IMR-90 (cell line): ENCODE results near the gene HLA-DOB. TPM values are rescaled to one million over a fixed set of nuclear protein-coding genes. Genes with fewer than 3 reads are reported as not detected.

Experiments used
- ATAC-seq: fragments of 200-7000 bp; cut with Tn5 transposase; 2 replicates; pipeline ENCODE4 v1.9.1; 2020; ENCODE audit warnings: low read depth, mild to moderate bottlenecking, moderate library complexity
- BruUV-seq: library from RNA; stranded (reverse); fragments of 400-500 nt; replicated peaks from 2 replicates; lab custom pipeline; 2021; lab: Mats Ljungman, UMichigan
- CTCF ChIA-PET: fragments of 300-600 bp; formaldehyde crosslinking; extraction: SDS; loops from one replicate; lab custom pipeline; 2021; ENCODE audit warnings: antibody characterized with exemption; lab: Yijun Ruan, JAX
- POLR2A ChIA-PET: fragments of 300-600 bp; sonication (Branson Sonifier 250); formaldehyde crosslinking; loops from one replicate; lab custom pipeline; 2022; ENCODE audit warnings: antibody characterized with exemption; ENCODE audit not compliant: unreplicated experiment; lab: Charles Lee
- DNase-seq: peaks from one replicate; pipeline ENCODE4 v3.0.0; 2013
- H2AFZ ChIP-seq: replicated peaks from 2 replicates; pipeline ENCODE3; 2013; ENCODE audit warnings: low read length, mild to moderate bottlenecking; ENCODE audit not compliant: poor library complexity
- H2AK5ac ChIP-seq: 2 replicates; pipeline ENCODE4 v1.6.1; 2013; ENCODE audit warnings: low read depth, low read length, inconsistent platforms
- H2AK9ac ChIP-seq: replicated peaks from 2 replicates; pipeline ENCODE3; 2013; ENCODE audit warnings: mild to moderate bottlenecking, low read depth, low read length, moderate library complexity; ENCODE audit not compliant: poor library complexity
- H2BK120ac ChIP-seq: 2 replicates; pipeline ENCODE4 v1.6.1; 2013; ENCODE audit warnings: low read depth, low read length, inconsistent platforms
- H2BK15ac ChIP-seq: 3 replicates; pipeline ENCODE4 v1.6.1; 2013; ENCODE audit warnings: low read depth, low read length, inconsistent platforms
- H2BK20ac ChIP-seq: 2 replicates; pipeline ENCODE4 v1.6.1; 2013; ENCODE audit warnings: low read depth, mild to moderate bottlenecking, inconsistent platforms, low read length, moderate library complexity
- H2BK5ac ChIP-seq: 2 replicates; pipeline ENCODE4 v1.6.1; 2013; ENCODE audit warnings: mild to moderate bottlenecking, low read depth, low read length, inconsistent platforms; ENCODE audit not compliant: poor library complexity, severe bottlenecking
- H3K14ac ChIP-seq: replicated peaks from 2 replicates; pipeline ENCODE4 v1.6.1; 2013; ENCODE audit warnings: low read depth, low read length, inconsistent platforms
- H3K18ac ChIP-seq: 2 replicates; pipeline ENCODE4 v1.6.1; 2013; ENCODE audit warnings: low read depth, low read length, control low read depth
- H3K23ac ChIP-seq: 2 replicates; pipeline ENCODE4 v1.6.1; 2013; ENCODE audit warnings: low read depth, low read length, inconsistent platforms
- H3K27ac ChIP-seq: 2 replicates; pipeline ENCODE4 v1.5.1; 2013; ENCODE audit warnings: mild to moderate bottlenecking, control low read depth, low read length; ENCODE audit not compliant: insufficient read depth
- H3K27me3 ChIP-seq: 2 replicates; pipeline ENCODE4 v1.6.1; 2013; ENCODE audit warnings: low read length; ENCODE audit not compliant: control insufficient read depth, insufficient read depth
- H3K36me3 ChIP-seq: 2 replicates; pipeline ENCODE4 v1.6.1; 2013; ENCODE audit warnings: low read length, mixed read lengths; ENCODE audit not compliant: control insufficient read depth, insufficient read depth
- H3K4ac ChIP-seq: 2 replicates; pipeline ENCODE4 v1.6.1; 2013; ENCODE audit warnings: low read depth, low read length, inconsistent platforms
- H3K4me1 ChIP-seq: 2 replicates; pipeline ENCODE4 v1.6.1; 2013; ENCODE audit warnings: low read length, mixed read lengths; ENCODE audit not compliant: control insufficient read depth, insufficient read depth
- H3K4me2 ChIP-seq: 2 replicates; pipeline ENCODE4 v1.6.1; 2013; ENCODE audit warnings: low read depth, mild to moderate bottlenecking, control low read depth, low read length, moderate library complexity
- H3K4me3 ChIP-seq: 2 replicates; pipeline ENCODE4 v1.5.1; 2013; ENCODE audit warnings: low read depth, mild to moderate bottlenecking, control low read depth, low read length, moderate library complexity; ENCODE audit not compliant: insufficient read depth
- H3K56ac ChIP-seq: 2 replicates; pipeline ENCODE4 v1.6.1; 2013; ENCODE audit warnings: low read length, inconsistent platforms; ENCODE audit not compliant: insufficient read depth; ENCODE audit errors: extremely low read depth
- H3K79me1 ChIP-seq, 2 experiments: 2 replicates each; pipeline ENCODE4 v1.6.1; 2013; ENCODE audit warnings: low read length in 2 of 2, inconsistent platforms in 1 of 2, low read depth in 1 of 2
- H3K9ac ChIP-seq: 2 replicates; pipeline ENCODE4 v1.6.1; 2013; ENCODE audit warnings: low read depth, low read length, control low read depth
- H3K9me1 ChIP-seq: 2 replicates; pipeline ENCODE4 v1.6.1; 2013; ENCODE audit warnings: low read length, inconsistent platforms; ENCODE audit not compliant: insufficient read depth
- H3K9me3 ChIP-seq: 2 replicates; pipeline ENCODE4 v1.6.1; 2013; ENCODE audit warnings: low read length; ENCODE audit not compliant: control insufficient read depth, insufficient read depth
- H4K20me1 ChIP-seq: 2 replicates; pipeline ENCODE4 v1.6.1; 2013; ENCODE audit warnings: low read length, inconsistent platforms; ENCODE audit not compliant: insufficient read depth
- H4K5ac ChIP-seq: 2 replicates; pipeline ENCODE4 v1.6.1; 2013; ENCODE audit warnings: mild to moderate bottlenecking, low read depth, low read length, control low read depth
- H4K8ac ChIP-seq, 2 experiments: 2 replicates each; pipeline ENCODE4 v1.6.1; 2013; ENCODE audit warnings: low read depth in 2 of 2, low read length in 2 of 2, control low read depth in 1 of 2, inconsistent platforms in 1 of 2
- H4K91ac ChIP-seq: 2 replicates; pipeline ENCODE4 v1.6.1; 2013; ENCODE audit warnings: low read depth, low read length, inconsistent platforms; ENCODE audit not compliant: insufficient read depth
- BHLHE40 ChIP-seq: fragments of 150-350 bp; IDR thresholded peaks from 2 replicates; pipeline ENCODE4 v1.6.1; 2016; ENCODE audit warnings: mild to moderate bottlenecking, low read depth, low read length
- CEBPB ChIP-seq: IDR thresholded peaks from 2 replicates; pipeline ENCODE4 v1.6.1; 2012; ENCODE audit warnings: low read depth, low read length, improper control_type of control experiment
- MAFK ChIP-seq: IDR thresholded peaks from 2 replicates; pipeline ENCODE4 v1.6.1; 2012; ENCODE audit warnings: low read depth, low read length, improper control_type of control experiment
- MAZ ChIP-seq: IDR thresholded peaks from 2 replicates; pipeline ENCODE4 v1.6.1; 2012; ENCODE audit warnings: low read depth, mild to moderate bottlenecking, low read length, improper control_type of control experiment, moderate library complexity, borderline replicate concordance
- POLR2A ChIP-seq: IDR thresholded peaks from 2 replicates; pipeline ENCODE4 v1.6.1; 2012; ENCODE audit warnings: mild to moderate bottlenecking, low read depth, low read length
- RCOR1 ChIP-seq: IDR thresholded peaks from 2 replicates; pipeline ENCODE4 v1.6.1; 2012; ENCODE audit warnings: mild to moderate bottlenecking, low read length, improper control_type of control experiment; ENCODE audit not compliant: insufficient replicate concordance
- RFX5 ChIP-seq: IDR thresholded peaks from 2 replicates; pipeline ENCODE4 v1.8.0; 2012; ENCODE audit warnings: low read depth, mild to moderate bottlenecking, low read length, moderate library complexity
- SMC3 ChIP-seq: fragments of 150-350 bp; IDR thresholded peaks from 2 replicates; pipeline ENCODE4 v1.6.1; 2016; ENCODE audit warnings: low read depth, mild to moderate bottlenecking, antibody characterized with exemption, low read length, moderate library complexity
- WGBS, 2 experiments: methylation state at CpG; one replicate each; pipeline versions ENCODE4 v1.1.5 to v1.1.7; 2013; ENCODE audit warnings: missing lambda C conversion rate in 2 of 2; ENCODE audit not compliant: insufficient read length in 1 of 2; ENCODE audit errors: extremely low coverage in 2 of 2; 5-methylcytosine and 5-hydroxymethylcytosine counted together
- dilution Hi-C: fragments of 300-500 bp; cut with HindIII; formaldehyde crosslinking; loops from one replicate; pipeline ENCODE4 v1.14.3; 2018; ENCODE audit warnings: low sequenced_read_pairs; ENCODE audit not compliant: unreplicated experiment
- in situ Hi-C: fragments of 300-500 bp; cut with MboI; formaldehyde crosslinking; loops from 3 replicates; pipeline ENCODE4 v1.14.3; 2019; ENCODE audit warnings: low sequenced_read_pairs, inconsistent platforms, mixed read lengths
- intact Hi-C: fragments of 100-400 bp; cut with micrococcal nuclease; formaldehyde crosslinking; loops from 2 replicates; pipeline ENCODE4 v1.10.0; 2022
- polyA plus RNA-seq, 3 experiments: library from polyadenylated mRNA; depleted of rRNA; stranded (reverse); fragments of >200 nt; gene quantifications; 2 replicates each; pipeline ENCODE4 v1.2.3, GENCODE V29; 2012; ENCODE audit warnings: low replicate concordance in 1 of 3
- total RNA-seq: library from RNA; depleted of rRNA; stranded (reverse); fragments of >200 nt; gene quantifications from 2 replicates; pipeline ENCODE4 v1.2.3, GENCODE V29; 2012
- TF ChIP-seq, protein P1 (sequence below): fragments of 150-350 bp; IDR thresholded peaks from 2 replicates; pipeline ENCODE4 v1.6.1; 2016; ENCODE audit warnings: low read depth, mild to moderate bottlenecking, low read length, moderate library complexity, borderline replicate concordance
- TF ChIP-seq, protein P2 (sequence below): fragments of 150-350 bp; IDR thresholded peaks from 2 replicates; pipeline ENCODE4 v1.6.1; 2017; ENCODE audit warnings: mild to moderate bottlenecking, antibody characterized with exemption, low read length, low read depth

Gene HLA-DOB
- total and polyA plus RNA-seq, 2 of the 4 experiments (the other 2 are of a cell fraction), result 0.36 to 2.3 TPM

DNA sequence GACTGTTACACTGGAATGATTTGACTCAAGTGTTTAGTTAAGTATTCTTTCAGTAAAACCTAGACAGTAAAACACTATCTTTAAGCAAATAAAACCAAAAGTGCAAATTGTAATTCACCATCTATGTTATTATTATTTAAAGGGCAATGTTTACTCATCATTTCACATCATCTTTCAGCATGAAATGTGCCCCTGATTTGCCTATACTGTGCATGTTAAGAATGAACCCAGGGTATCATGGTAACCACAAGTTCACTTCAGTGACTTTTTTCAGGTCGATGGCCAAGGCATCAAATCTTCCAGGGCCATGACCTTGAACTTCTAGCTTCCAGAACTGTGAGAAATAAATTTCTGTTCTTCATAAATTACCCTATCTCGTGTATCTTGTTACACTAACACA lies 2.1 kb upstream of the HLA-DOB start:
- no peak overlapping the region for H2AK5ac ChIP-seq
- no peak overlapping the region for H3K9ac ChIP-seq
- intact Hi-C loops (no loop called here), in situ Hi-C loops (no loop called here), dilution Hi-C loops (no loop called here)
- no peak for ATAC-seq
- H2BK20ac ChIP-seq, result no peak overlapping the region
- H2AK9ac ChIP-seq, result no peak overlapping the region
- POLR2A ChIA-PET, result no interaction called here
- no CpG with 5 or more reads among the region's 2 CpGs for WGBS, 2 experiments
- no peak overlapping the region for H4K5ac ChIP-seq
- no peak overlapping the region for H2AFZ ChIP-seq
- no peak overlapping the region for H3K14ac ChIP-seq
- no TSS peak for BruUV-seq
- no peak overlapping the region for H3K18ac ChIP-seq
- no peaks in the 10 kb centered on the region for H3K27me3 ChIP-seq
- no peak overlapping the region for H3K4me2 ChIP-seq
- H2BK5ac ChIP-seq, result no peak overlapping the region
- H3K56ac ChIP-seq, result no peak overlapping the region
- no peak overlapping the region for H3K23ac ChIP-seq
- no peaks in the 10 kb centered on the region for H4K20me1 ChIP-seq
- H3K79me1 ChIP-seq, result no peaks in the 10 kb centered on the region
- TF ChIP-seq RCOR1, result no peak
- no peak for TF ChIP-seq SMC3
- no peak for TF ChIP-seq MAZ
- TF ChIP-seq CEBPB, result no peak
- TF ChIP-seq RFX5, result no peak
- TF ChIP-seq, protein P1, sequence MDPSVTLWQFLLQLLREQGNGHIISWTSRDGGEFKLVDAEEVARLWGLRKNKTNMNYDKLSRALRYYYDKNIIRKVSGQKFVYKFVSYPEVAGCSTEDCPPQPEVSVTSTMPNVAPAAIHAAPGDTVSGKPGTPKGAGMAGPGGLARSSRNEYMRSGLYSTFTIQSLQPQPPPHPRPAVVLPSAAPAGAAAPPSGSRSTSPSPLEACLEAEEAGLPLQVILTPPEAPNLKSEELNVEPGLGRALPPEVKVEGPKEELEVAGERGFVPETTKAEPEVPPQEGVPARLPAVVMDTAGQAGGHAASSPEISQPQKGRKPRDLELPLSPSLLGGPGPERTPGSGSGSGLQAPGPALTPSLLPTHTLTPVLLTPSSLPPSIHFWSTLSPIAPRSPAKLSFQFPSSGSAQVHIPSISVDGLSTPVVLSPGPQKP, result no peak
- no peak for TF ChIP-seq BHLHE40
- no peak for TF ChIP-seq MAFK
- TF ChIP-seq, protein P2, sequence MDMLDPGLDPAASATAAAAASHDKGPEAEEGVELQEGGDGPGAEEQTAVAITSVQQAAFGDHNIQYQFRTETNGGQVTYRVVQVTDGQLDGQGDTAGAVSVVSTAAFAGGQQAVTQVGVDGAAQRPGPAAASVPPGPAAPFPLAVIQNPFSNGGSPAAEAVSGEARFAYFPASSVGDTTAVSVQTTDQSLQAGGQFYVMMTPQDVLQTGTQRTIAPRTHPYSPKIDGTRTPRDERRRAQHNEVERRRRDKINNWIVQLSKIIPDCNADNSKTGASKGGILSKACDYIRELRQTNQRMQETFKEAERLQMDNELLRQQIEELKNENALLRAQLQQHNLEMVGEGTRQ, result no peak
- no peak for TF ChIP-seq POLR2A
- no peaks in the 10 kb centered on the region for H3K9me3 ChIP-seq
- no peaks in the 10 kb centered on the region for H3K36me3 ChIP-seq
- H2BK15ac ChIP-seq, result no peak overlapping the region
- no peak overlapping the region for H2BK120ac ChIP-seq
- H3K4me1 ChIP-seq, result peaks cover 5% of the 10 kb centered on the region
- CTCF ChIA-PET, result no interaction called here
- no peak overlapping the region for H4K8ac ChIP-seq
- H3K4me3 ChIP-seq, result no peak overlapping the region
- H3K27ac ChIP-seq, result no peak overlapping the region
- DNase-seq, result no peak
- H3K9me1 ChIP-seq, result peaks cover 4% of the 10 kb centered on the region; the same call in 1 of the 2 replicates
- no peak overlapping the region for H3K4ac ChIP-seq
- H4K91ac ChIP-seq, result no peak overlapping the region
